NCI-H1048 (cell line): ENCODE results near the gene GPR146.

Experiments used
- DNase-seq: peaks from one replicate; lab custom pipeline; 2025; lab: John Stamatoyannopoulos, UW

GPR146 gene

GRCh38 chr7:1106063-1106792, 61.9 kb downstream of the GPR146 start:
- DNase-seq, result no peak

- no peak for DNase-seq
These were observed 62.6 kb downstream of the GPR146 start for GRCh38 chr7:1106793-1107421.

GRCh38 chr7:1108264-1108920, 64.0 kb downstream of the GPR146 start:
- no peak for DNase-seq
